NCI-H1417 (cell line): ENCODE measurements around the gene HSPA14.
A peak's percentile ranks its signal among the peaks of the same experiment; 100 is the strongest.
"Not testable (repeated sequence)": the region's sequence is repeated elsewhere in the genome, so short reads cannot be mapped to it uniquely, and the experiment has no call there.

Experiments used
- DNase-seq, 3 experiments: peaks; one replicate each; lab custom pipeline; 2025; lab: John Stamatoyannopoulos, UW

Gene HSPA14

DNA sequence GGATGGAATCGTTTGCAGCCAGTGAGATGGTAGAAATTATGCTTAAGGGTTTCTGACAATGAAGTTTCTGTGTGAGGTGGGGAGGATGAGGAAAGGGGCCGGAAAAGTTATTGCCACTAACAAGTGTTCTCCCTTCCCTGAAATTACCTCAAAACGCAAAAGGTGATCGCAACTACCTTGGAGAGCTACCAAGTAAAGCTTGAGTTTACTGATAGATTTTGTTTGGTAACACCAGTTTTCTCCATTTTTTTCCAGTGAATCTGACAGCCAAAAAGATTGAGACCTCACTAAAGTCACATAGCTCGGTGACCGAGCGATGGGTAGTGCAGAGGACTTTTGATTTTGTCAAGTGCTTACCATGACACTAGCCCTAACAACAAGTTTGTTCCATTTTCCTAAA lies 42.1 kb downstream of the HSPA14 start:
- DNase-seq, result no peak

DNA sequence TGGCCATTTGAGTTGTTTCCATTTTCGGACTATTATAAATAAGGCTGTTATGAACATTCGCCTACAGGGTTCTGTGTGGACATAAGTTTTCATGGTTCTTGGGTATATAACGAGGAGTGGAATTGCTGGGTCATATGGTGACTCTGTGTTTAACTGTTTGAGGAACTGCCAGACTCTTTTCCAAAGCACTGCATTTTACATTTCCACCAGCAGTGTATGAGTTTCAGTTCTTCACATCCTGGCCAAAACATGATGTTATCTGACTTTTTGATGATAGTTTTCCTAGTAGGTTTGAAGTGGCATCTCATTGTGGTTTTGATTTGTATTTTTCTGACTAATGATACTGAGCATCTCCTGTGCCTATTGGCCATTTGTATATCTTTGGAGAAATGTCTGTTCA lies 46.0 kb downstream of the HSPA14 start:
- DNase-seq, result no peak

DNA sequence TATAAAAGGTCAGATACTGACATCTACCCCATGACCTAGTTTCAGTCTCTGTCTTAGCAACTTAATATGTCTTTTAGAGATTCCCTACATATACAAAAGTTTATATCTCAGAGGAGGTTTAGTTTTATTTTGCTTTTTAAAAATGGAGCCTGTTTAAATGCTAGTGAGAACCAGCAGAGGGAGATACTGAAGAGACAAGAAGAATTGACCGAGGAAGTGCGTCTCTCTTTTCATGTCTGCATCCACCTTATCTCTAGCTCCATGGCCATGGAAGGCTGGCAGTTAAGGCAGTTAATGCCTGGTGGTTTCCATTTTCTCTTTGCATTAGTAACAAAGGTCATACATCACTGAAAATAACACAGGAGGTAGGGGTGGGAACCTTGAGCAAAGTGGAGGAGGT lies 51.2 kb downstream of the HSPA14 start:
- DNase-seq, result no peak

DNA sequence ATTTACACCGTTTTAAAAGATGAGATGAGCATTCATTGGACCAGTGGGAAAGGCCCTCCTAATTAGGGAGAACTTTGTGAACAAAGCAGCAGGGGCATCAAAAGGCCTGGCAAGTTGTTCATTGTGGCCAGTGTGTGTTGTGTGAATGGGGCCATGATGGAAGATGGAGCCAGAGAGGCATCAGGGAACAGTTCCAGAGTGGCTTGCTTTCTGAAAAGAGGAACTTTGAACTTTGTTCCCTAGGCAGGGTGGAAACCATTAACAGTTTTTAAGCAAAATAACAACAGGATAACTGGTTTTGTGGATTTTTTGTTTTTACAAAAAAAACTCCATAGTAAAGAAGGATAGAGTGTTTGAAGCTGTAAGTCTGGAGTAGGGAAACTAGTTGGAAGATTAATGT lies 53.0 kb downstream of the HSPA14 start:
- DNase-seq, result no peak

DNA sequence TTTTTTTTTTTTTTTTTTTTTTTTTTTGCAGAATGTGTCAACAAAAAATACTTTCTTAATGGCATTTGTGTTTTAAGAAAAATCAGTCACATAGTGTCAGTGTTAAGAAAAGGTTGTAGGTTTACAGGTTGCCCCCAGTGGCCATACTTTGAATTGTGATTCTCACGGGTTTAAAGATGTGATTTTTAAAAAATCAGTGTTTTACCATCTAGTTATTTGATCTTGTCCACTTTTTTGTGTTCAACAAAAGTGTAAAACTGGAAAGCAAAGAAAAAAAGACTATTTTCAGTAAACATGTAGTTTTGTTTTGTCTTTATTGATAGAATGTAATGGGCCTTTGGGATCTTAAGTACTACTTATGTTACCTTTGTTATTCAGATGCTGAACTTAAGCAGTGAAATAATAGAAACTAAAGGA lies 66.2 kb downstream of the HSPA14 start:
- DNase-seq, result peak in 1 of 3 experiments; percentile 5

DNA sequence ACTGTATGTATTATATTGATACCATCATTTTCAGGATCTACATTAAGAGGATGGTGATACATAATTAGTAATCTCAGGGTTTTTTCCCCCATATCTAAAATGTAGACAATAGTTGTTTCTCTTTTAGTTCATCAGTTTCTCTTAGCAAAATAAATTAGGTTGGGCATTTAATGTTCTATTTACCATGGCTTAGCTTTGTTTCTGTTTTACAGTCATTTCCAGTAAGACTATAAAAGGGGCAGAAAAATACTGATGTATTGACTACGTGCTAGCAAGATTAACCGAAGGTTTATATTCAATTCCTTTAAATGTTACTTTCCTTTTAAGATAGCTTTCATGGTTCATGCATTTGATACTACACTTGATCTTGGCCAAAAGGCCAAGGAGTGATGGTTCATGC lies 66.8 kb downstream of the HSPA14 start:
- no peak for DNase-seq

DNA sequence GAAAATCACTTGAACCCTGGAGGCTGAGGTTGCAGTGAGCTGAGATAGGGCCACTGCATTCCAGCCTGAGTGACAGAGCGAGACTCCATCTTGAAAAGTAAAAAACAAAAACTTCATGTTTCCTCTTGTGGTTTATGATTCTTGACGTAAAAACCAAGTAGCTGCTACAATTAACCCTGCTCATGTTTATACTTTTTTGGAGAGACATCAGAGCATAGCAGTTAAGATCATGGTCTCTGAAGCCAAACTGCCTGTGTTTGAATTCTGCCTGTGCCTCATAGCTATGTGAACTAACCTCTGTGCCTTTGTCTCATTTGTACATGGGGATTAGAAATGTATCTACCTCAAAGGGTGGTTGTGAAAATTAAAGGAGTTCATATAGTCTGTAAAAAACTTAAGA lies 67.8 kb downstream of the HSPA14 start:
- no peak for DNase-seq

DNA sequence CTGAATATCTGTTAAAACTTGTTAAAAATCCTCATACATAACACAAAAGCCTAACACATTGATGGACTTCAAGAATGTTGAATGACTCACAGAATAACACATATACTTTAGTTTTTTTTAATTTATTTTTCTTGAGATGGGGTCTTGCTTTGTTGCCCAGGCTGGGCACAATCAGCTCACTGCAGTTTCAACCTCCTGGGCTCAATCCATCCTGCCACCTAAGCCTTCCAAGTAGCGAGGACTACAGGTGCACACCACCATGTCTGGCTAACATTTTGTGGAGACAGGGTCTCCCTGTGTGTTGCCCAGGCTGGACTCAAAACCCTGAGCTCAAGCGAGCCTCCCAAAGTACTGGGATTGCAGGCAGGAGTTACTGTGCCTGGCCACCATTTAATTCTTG lies 68.7 kb downstream of the HSPA14 start:
- DNase-seq, result no peak

DNA sequence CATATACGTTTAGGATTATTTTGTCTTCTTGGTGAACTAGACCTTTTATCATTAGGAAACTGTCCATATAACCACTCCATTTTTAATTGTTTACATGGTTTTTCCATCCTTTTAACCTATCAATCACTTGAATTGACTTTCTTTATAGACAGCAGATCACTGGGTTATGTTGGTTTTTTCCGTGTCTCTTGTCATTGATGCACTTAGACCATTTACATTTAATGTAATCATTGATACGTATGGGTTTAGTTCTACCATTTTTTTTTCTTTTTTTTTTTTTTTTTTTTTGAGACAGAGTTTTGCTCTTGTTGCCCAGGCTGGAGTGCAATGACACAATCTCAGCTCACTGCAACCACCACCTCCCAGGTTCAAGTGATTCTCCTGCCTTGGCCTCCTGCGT lies 69.5 kb downstream of the HSPA14 start:
- not testable (repeated sequence) for DNase-seq

DNA sequence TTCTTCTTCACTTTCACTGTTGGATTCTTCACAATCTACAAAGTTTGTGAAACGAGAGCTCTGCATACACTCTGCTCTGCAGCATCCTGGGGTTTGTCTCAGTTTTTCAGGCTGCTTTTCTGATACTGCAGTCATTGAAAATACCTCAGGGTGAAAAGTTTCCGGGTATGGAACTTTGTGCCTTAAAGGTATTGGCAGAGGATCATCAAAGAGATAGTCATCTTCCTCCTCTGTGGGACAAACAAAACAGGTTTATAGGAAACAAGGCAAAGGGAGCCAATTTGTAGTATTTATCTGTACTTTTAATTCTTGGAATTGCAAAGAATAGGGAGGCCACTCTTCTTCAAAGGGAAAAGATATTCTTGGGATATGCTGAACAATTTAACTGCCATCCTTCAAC lies 71.0 kb downstream of the HSPA14 start:
- DNase-seq, result no peak

DNA sequence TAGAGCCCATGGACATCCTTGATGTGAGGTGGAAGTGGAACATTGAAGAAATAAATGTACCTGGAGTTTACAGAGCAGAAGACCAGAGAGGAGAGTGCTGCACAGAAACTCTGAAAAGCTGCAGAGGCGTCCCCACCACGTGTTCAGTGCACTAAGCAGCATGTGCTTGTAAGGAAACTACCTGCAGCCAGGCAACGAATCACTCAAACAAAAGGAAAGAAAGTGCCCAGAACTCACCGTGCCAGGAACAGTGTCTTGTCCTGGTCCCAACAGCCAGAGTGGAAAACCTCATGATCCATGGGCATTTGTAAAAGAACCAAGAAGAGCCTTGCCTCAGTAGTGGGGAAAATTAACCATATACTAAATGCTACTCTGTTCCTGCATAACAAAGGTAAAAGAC lies 72.8 kb downstream of the HSPA14 start:
- no peak for DNase-seq

DNA sequence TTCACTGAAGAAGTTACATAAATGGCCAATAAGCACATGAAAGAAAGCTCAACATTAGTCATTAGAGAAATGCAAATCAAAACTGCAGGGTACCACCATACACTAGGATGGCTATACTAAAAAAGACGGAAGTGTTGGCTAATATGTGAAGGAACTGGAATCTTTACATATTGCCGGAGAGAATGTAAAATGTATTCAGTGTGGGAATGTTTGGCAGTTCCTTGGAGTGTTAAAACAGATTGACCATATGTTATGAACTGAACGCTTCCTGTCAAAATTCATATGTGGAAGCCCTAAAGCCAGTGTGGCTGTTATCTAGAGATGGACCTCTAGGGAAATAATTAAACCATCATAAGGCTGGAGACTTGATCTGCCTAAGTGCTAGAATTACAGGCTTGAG lies 73.7 kb downstream of the HSPA14 start:
- no peak for DNase-seq

DNA sequence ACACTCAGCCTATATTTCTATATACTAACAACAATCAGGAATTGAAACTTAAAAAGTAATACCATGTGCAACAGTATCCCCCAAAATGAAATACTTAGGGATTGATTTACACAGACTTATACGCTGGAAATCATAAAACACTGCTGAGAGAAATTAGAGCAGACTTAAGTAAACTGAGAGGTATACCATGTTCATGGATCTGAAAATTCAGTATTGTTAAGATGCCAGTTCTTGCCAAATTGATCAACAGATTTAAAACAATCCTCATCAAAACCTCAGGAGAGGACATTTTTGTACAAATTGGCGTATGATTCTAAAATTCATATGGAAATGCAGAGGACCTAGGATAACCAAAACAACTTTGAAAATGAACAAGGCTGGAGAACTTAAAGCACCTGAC lies 78.5 kb downstream of the HSPA14 start:
- no peak for DNase-seq

DNA sequence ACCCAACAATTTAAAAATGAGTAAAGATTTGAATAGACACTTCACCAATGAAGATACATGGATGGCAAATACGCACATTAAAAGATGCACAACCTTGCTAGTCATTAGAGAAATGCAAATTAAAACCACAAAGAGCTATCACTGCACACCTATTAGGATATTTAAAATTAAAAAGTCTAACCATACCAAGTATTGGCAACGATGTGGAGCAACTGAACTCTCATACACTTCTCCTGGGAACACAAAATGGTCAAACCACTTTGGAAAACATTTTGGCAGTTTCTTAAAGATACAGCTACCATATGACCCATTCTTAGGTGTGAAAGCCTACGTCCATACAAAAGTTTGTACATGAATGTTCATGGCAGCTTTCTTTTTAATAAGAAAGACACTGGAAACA lies 79.7 kb downstream of the HSPA14 start:
- DNase-seq, result no peak

DNA sequence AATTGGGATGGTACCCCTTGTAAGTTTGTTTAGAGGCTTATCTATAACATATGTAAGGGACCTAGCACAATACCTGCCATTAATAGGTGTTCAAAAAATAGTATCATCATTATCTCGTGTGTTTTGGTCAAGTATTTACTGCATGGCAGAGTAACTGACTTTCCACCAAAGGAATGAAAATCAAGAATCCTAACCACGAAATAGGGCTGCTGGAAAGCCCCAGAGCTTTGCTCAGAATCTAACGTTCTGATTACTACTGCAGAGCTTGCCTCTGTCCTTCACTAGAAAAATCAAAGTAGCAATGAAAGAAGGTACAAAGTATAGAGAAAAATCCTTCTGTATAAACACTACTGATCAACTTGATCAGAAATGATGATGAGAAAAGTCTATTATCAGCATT lies 80.9 kb downstream of the HSPA14 start:
- no peak for DNase-seq
